K562 (cell line): ENCODE data around the gene POLR2B. TPM values are rescaled to one million over a fixed set of nuclear protein-coding genes. Genes with fewer than 3 reads are reported as not detected.

Source experiments
- ATAC-seq: fragments of 200-7000 bp; cut with Tn5 transposase; 3 replicates; pipeline ENCODE4 v1.9.1; 2020; ENCODE audit warnings: moderate library complexity
- BruUV-seq: library from RNA; stranded (reverse); fragments of 400-500 nt; replicated peaks from 2 replicates; lab custom pipeline; 2021; lab: Mats Ljungman, UMichigan
- CTCF ChIA-PET: fragments of 300-600 bp; formaldehyde crosslinking; extraction: SDS; loops from one replicate; lab custom pipeline; 2021; ENCODE audit warnings: low intra/inter-chr PET ratio; lab: Yijun Ruan, JAX
- POLR2A ChIA-PET: fragments of 300-600, 350-650 bp; sonication (Branson Sonifier 250); formaldehyde crosslinking; extraction: SDS; loops from one replicate; lab custom pipeline; 2021; ENCODE audit warnings: antibody characterized with exemption, inconsistent platforms; lab: Yijun Ruan, JAX
- DNase-seq, 4 experiments: peaks; one replicate each; pipeline versions ENCODE4 v3.0.0 to v3.0.0-alpha.2; 2011 to 2018; ENCODE audit warnings: low spot score in 3 of 4, mixed read lengths in 3 of 4; ENCODE audit errors: extremely low read depth in 1 of 4
- FAIRE-seq: peaks from 2 replicates; lab custom pipeline; 2011; peaks lifted over from hg19 to GRCh38; lab: Jason Lieb, UNC
- H2AFZ ChIP-seq: 2 replicates; pipeline ENCODE4 v1.6.0; 2011; ENCODE audit warnings: low read depth, low read length, control low read depth, inconsistent platforms
- H3K27ac ChIP-seq: fragments of 200-600 bp; 3 replicates; pipeline ENCODE4 v1.8.0; 2011; ENCODE audit warnings: low read depth, mild to moderate bottlenecking, control low read depth, inconsistent platforms, low read length, moderate library complexity, mixed read lengths; ENCODE audit errors: extremely low read depth
- H3K27me3 ChIP-seq, 2 experiments: fragments of 300-600 bp in 1 of 2; 2 replicates in 1 of 2; 3 replicates in 1 of 2; pipeline versions ENCODE4 v1.6.0 to v1.8.0; 2011; ENCODE audit warnings: inconsistent platforms in 2 of 2, low read length in 2 of 2, mild to moderate bottlenecking in 1 of 2, mixed read lengths in 1 of 2, moderate library complexity in 1 of 2; ENCODE audit not compliant: control insufficient read depth in 2 of 2, insufficient read depth in 2 of 2
- H3K36me3 ChIP-seq: fragments of 300-600 bp; 3 replicates; pipeline ENCODE4 v1.8.0; 2011; ENCODE audit warnings: mild to moderate bottlenecking, low read length, inconsistent platforms; ENCODE audit not compliant: control insufficient read depth, insufficient read depth
- H3K4me1 ChIP-seq, 2 experiments: fragments of 200-600 bp in 1 of 2; replicated peaks in 1 of 2; 2 replicates in 1 of 2; 3 replicates in 1 of 2; pipeline versions ENCODE4 v1.5.1 to v1.8.0; 2011; ENCODE audit warnings: inconsistent platforms in 2 of 2, low read length in 2 of 2, mild to moderate bottlenecking in 1 of 2, mixed read lengths in 1 of 2, moderate library complexity in 1 of 2; ENCODE audit not compliant: control insufficient read depth in 2 of 2, insufficient read depth in 2 of 2
- H3K4me2 ChIP-seq: 2 replicates; pipeline ENCODE4 v1.6.1; 2011; ENCODE audit warnings: low read length, control low read depth, inconsistent platforms, mixed read lengths; ENCODE audit not compliant: insufficient read depth
- H3K4me3 ChIP-seq: fragments of 200-600 bp; sonication (generic), shearing (Covaris generic); 2 replicates; pipeline ENCODE4 v1.5.1; 2016; ENCODE audit warnings: control low read depth, inconsistent platforms
- H3K79me2 ChIP-seq: fragments of 200-600 bp; 3 replicates; pipeline ENCODE4 v1.8.0; 2011; ENCODE audit warnings: low read length, inconsistent platforms; ENCODE audit not compliant: control insufficient read depth, insufficient read depth
- H3K9ac ChIP-seq, 2 experiments: 2 replicates each; pipeline versions ENCODE4 v1.6.0 to v1.6.1; 2011; ENCODE audit warnings: low read depth in 2 of 2, low read length in 2 of 2, control low read depth in 1 of 2, inconsistent platforms in 1 of 2, mild to moderate bottlenecking in 1 of 2, mixed read lengths in 1 of 2; ENCODE audit not compliant: insufficient read depth in 1 of 2
- H3K9me1 ChIP-seq: one replicate; pipeline ENCODE4 v1.6.0; 2011; ENCODE audit warnings: inconsistent platforms, mild to moderate bottlenecking, low read length, moderate library complexity; ENCODE audit not compliant: control insufficient read depth, insufficient read depth
- H3K9me3 ChIP-seq: replicated peaks from 2 replicates; pipeline ENCODE4 v1.5.1; 2011; ENCODE audit warnings: low read depth, low read length, inconsistent platforms; ENCODE audit not compliant: control insufficient read depth, insufficient read depth
- H4K20me1 ChIP-seq: replicated peaks from 2 replicates; pipeline ENCODE4 v1.6.1; 2011; ENCODE audit warnings: low read length, inconsistent platforms, mixed read lengths; ENCODE audit not compliant: control insufficient read depth, insufficient read depth
- CCAR2 ChIP-seq: fragments of 200-400 bp; formaldehyde crosslinking; IDR thresholded peaks from 2 replicates; pipeline ENCODE4 v1.6.1; 2017; ENCODE audit warnings: mild to moderate bottlenecking, low read depth, low read length
- CREBBP ChIP-seq: IDR thresholded peaks from one replicate; pipeline ENCODE4 v1.6.1; 2012; ENCODE audit warnings: low read depth, mild to moderate bottlenecking, control low read depth, inconsistent platforms, low read length
- NCOR1 ChIP-seq: fragments of 450-650 bp; IDR thresholded peaks from 2 replicates; pipeline ENCODE4 v1.6.1; 2016; ENCODE audit warnings: mild to moderate bottlenecking, moderate library complexity
- NR2C1 ChIP-seq, 2 experiments: fragments of 450-650 bp; IDR thresholded peaks; 2 replicates each; pipeline ENCODE4 v1.6.1; 2017; ENCODE audit warnings: mild to moderate bottlenecking in 2 of 2, antibody characterized with exemption in 1 of 2, inconsistent platforms in 1 of 2, missing compliant biosample characterization in 1 of 2, missing genetic modification characterization in 1 of 2
- PBX2 ChIP-seq, 2 experiments: IDR thresholded peaks in 1 of 2; conservative IDR thresholded peaks in 1 of 2; 2 replicates each; pipeline ENCODE4 v1.6.1; 2016; ENCODE audit warnings: low read depth in 2 of 2, mild to moderate bottlenecking in 1 of 2, missing compliant biosample characterization in 1 of 2, missing genetic modification characterization in 1 of 2, moderate library complexity in 1 of 2
- SRSF9 ChIP-seq: fragments of 200-400 bp; formaldehyde crosslinking; IDR thresholded peaks from 2 replicates; pipeline ENCODE4 v1.6.1; 2017; ENCODE audit warnings: low read depth, low read length, borderline replicate concordance
- ZNF224 ChIP-seq: sonication (generic); formaldehyde crosslinking; IDR thresholded peaks from 2 replicates; pipeline ENCODE4 v1.8.0; 2022; ENCODE audit warnings: mild to moderate bottlenecking, missing genetic modification reagents
- ZNF384 ChIP-seq: IDR thresholded peaks from 2 replicates; pipeline ENCODE4 v1.6.1; 2012; ENCODE audit warnings: low read depth, low read length, improper control_type of control experiment
- ZNF395 ChIP-seq: fragments of 200-800 bp; sonication (Bioruptor generic); IDR thresholded peaks from 2 replicates; pipeline ENCODE4 v1.6.1; 2017; ENCODE audit warnings: missing genetic modification characterization, missing compliant biosample characterization
- WGBS: fragments of 100-300 bp; shearing (Covaris generic); methylation state at CpG from one replicate; pipeline ENCODE4 v1.1.6; 2016; ENCODE audit warnings: low coverage, mixed read lengths; ENCODE audit not compliant: insufficient coverage; ENCODE audit errors: missing lambda C conversion rate; 5-methylcytosine and 5-hydroxymethylcytosine counted together
- in situ Hi-C: fragments of 300-500 bp; cut with MboI; formaldehyde crosslinking; loops from 4 replicates; pipeline ENCODE4 v1.15.0; 2018; ENCODE audit warnings: inconsistent platforms, mixed read lengths
- intact Hi-C: fragments of 100-400 bp; cut with micrococcal nuclease; formaldehyde crosslinking; loops from 2 replicates; pipeline ENCODE4 v1.14.2; 2022
- polyA plus RNA-seq, 8 experiments: library from polyadenylated mRNA; depleted of rRNA in 4 of 8; stranded (reverse) in 5 of 8; unstranded in 3 of 8; fragments of >200 nt; fragmentation: Nextera tagmentation in 2 of 8; fragmentation: Illumina TruSeq in 1 of 8; extraction: Ambion mirVana in 2 of 8; extraction: Trizol in 1 of 8; gene quantifications; 2 replicates each; pipeline versions ENCODE4 v1.2.1 to v1.2.3, GENCODE V29; 2011 to 2014; ENCODE audit warnings: inconsistent platforms in 1 of 8, missing spikeins in 1 of 8
- total RNA-seq, 7 experiments: library from RNA; depleted of rRNA in 6 of 7; stranded (reverse); fragments of >200 nt in 6 of 7; fragmentation: Illumina TruSeq in 2 of 7; extraction: Trizol in 2 of 7; gene quantifications; 2 replicates each; pipeline versions ENCODE4 v1.2.1 to v1.2.3, GENCODE V29; 2011 to 2021; ENCODE audit warnings: low replicate concordance in 1 of 7
- TF ChIP-seq, protein P1 (sequence below): sonication (generic); formaldehyde crosslinking; IDR thresholded peaks from 2 replicates; pipeline ENCODE4 v1.8.1; 2023; ENCODE audit warnings: mild to moderate bottlenecking, missing genetic modification reagents
- TF ChIP-seq, protein P2 (sequence below): fragments of 450-650 bp; IDR thresholded peaks from 2 replicates; pipeline ENCODE4 v1.6.1; 2016; ENCODE audit warnings: low read depth, mild to moderate bottlenecking, moderate library complexity

POLR2B gene
- total and polyA plus RNA-seq, 9 of the 15 experiments (the other 6 are each of a cell fraction or from before 2014, with no cell fraction given) = 60.9 to 208 (median 142) TPM

GRCh38 chr4:56977321-56978012 is 1.2 kb upstream of the POLR2B start, which contains the start of gene NOA1 (continued):
- 0 out of 2 replicates have a peak, but pooled peaks have one; percentile 36 for TF ChIP-seq ZNF395 (CRISPR knock-in tag)
- no peak; the same call in 1 of the 2 replicates for TF ChIP-seq NR2C1 (IDR thresholded peaks at IDR 0.05)
- peak; percentile 58 for TF ChIP-seq NR2C1 (tag; IDR thresholded peaks at IDR 0.05)
- TF ChIP-seq, protein P1, sequence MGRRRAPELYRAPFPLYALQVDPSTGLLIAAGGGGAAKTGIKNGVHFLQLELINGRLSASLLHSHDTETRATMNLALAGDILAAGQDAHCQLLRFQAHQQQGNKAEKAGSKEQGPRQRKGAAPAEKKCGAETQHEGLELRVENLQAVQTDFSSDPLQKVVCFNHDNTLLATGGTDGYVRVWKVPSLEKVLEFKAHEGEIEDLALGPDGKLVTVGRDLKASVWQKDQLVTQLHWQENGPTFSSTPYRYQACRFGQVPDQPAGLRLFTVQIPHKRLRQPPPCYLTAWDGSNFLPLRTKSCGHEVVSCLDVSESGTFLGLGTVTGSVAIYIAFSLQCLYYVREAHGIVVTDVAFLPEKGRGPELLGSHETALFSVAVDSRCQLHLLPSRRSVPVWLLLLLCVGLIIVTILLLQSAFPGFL (CRISPR knock-in tag) = 0 out of 2 replicates have a peak, but pooled peaks have one; percentile 36

- peaks cover 34% of the 10 kb centered on the region for H4K20me1 ChIP-seq
- ChIA-PET CTCF (no interaction called here), POLR2A (interaction anchor here (0.5 to 6.3 kb wide), 7 partner anchors 10 to 1128 kb away, joined by 3 to 61 read pairs (median 3); no protein-coding TSS in a partner anchor)
- peaks cover 28 to 35% of the 10 kb centered on the region in 2 experiments; a peak in 4 of 5 replicates for H3K4me1 ChIP-seq
- H2AFZ ChIP-seq = peak overlapping the region; percentile 37; the same call in 1 of the 2 replicates
- intact Hi-C loops (loop anchor here (5.0 kb wide), 1 partner anchor 72 kb away; the partner anchor contains the start of gene REST), in situ Hi-C loops (no loop called here)
- ATAC-seq (peak; percentile 45), DNase-seq (peak in 2 of 4 experiments; percentile 14 to 72), FAIRE-seq (peak; percentile 15)
- H3K9ac ChIP-seq = peak overlapping the region; percentile 96 to 99
- H3K9me1 ChIP-seq = peaks cover 6% of the 10 kb centered on the region
- H3K9me3 ChIP-seq = no peaks in the 10 kb centered on the region
- peak overlapping the region; percentile 98 for H3K4me3 ChIP-seq
- BruUV-seq = no TSS peak
- 2% methylated on average over 17 of the region's 21 CpGs for WGBS
- H3K27ac ChIP-seq = peak overlapping the region; percentile 94
- no peaks in the 10 kb centered on the region for H3K27me3 ChIP-seq
- peaks cover 92% of the 10 kb centered on the region for H3K79me2 ChIP-seq
- H3K4me2 ChIP-seq = peak overlapping the region; percentile 100
- peaks cover 36% of the 10 kb centered on the region for H3K36me3 ChIP-seq
- TF ChIP-seq NCOR1 = no peak
- no peak for TF ChIP-seq SRSF9
- no peak for TF ChIP-seq CCAR2
- TF ChIP-seq, protein P2, sequence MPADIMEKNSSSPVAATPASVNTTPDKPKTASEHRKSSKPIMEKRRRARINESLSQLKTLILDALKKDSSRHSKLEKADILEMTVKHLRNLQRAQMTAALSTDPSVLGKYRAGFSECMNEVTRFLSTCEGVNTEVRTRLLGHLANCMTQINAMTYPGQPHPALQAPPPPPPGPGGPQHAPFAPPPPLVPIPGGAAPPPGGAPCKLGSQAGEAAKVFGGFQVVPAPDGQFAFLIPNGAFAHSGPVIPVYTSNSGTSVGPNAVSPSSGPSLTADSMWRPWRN = no peak
- TF ChIP-seq ZNF224 (CRISPR knock-in tag) = no peak
- TF ChIP-seq PBX2 (CRISPR knock-in tag; IDR thresholded peaks at IDR 0.05; ENCODE audit: low read depth) = no peak
- TF ChIP-seq PBX2 (tag; conservative IDR thresholded peaks at IDR 0.05; ENCODE audit: low read depth) = peak; percentile 64; the same call in 1 of the 2 replicates
- no peak for TF ChIP-seq CREBBP
- TF ChIP-seq ZNF384 = peak; percentile 84
Observed at GRCh38 chr4:56979421-56980072, 851 bp downstream of the POLR2B start.
